Sigmoid colon (tissue), 4 donors: ENCODE measurements around the gene C12orf43.

Experiments
- POLR2A ChIP-seq, 2 donors: fragments of 450-650 bp; IDR thresholded peaks; one replicate each; pipeline ENCODE4 v1.6.1; 2016; ENCODE audit warnings: antibody characterized with exemption in 2 of 2, mild to moderate bottlenecking in 2 of 2, moderate library complexity in 2 of 2
- POLR2AphosphoS5 ChIP-seq, 4 donors: sonication (generic); formaldehyde crosslinking; IDR thresholded peaks; one replicate each; pipeline ENCODE4 v1.6.1; 2017; ENCODE audit warnings: antibody characterized with exemption in 4 of 4
- TF ChIP-seq, protein P1 (sequence below), 4 experiments: fragments of 450-650 bp in 3 of 4; fragments of 200-600 bp in 1 of 4; IDR thresholded peaks; one replicate each; pipeline ENCODE4 v1.5.1; 2016 to 2019; ENCODE audit warnings: antibody characterized with exemption in 4 of 4, mild to moderate bottlenecking in 3 of 4, moderate library complexity in 2 of 4

DNA sequence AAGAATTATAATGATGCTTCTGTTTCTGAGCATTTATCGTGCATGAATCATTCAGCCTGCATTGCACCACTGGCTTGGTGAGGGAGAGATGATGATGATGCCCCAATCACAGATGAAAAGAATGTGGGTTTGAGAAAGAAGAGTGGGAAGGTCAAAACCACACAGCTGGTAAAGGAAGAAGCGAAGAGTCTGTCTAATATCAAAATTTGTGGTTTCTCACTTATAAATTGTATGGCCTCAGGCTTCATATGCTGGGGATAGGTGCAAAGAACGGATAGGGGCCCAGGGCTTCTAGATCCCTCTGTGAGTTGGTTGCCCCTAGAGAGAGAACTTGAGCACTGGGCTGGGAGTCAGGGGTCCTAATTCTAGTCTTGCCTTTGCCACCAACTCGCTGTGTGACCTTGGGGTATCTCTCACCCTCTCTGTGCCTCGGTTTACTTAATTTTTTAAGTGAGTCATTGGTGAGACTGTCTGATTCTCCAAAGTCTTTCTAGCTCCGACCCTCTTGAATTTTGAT is 20.6 kb upstream of the C12orf43 start:
- no peak for TF ChIP-seq POLR2A (IDR thresholded peaks at IDR 0.05)
- TF ChIP-seq, protein P1, sequence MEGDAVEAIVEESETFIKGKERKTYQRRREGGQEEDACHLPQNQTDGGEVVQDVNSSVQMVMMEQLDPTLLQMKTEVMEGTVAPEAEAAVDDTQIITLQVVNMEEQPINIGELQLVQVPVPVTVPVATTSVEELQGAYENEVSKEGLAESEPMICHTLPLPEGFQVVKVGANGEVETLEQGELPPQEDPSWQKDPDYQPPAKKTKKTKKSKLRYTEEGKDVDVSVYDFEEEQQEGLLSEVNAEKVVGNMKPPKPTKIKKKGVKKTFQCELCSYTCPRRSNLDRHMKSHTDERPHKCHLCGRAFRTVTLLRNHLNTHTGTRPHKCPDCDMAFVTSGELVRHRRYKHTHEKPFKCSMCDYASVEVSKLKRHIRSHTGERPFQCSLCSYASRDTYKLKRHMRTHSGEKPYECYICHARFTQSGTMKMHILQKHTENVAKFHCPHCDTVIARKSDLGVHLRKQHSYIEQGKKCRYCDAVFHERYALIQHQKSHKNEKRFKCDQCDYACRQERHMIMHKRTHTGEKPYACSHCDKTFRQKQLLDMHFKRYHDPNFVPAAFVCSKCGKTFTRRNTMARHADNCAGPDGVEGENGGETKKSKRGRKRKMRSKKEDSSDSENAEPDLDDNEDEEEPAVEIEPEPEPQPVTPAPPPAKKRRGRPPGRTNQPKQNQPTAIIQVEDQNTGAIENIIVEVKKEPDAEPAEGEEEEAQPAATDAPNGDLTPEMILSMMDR (IDR thresholded peaks at IDR 0.05): no peak
- no peak for TF ChIP-seq POLR2AphosphoS5 (IDR thresholded peaks at IDR 0.05)
